ENCODE results near the gene BAHCC1.

BAHCC1 gene

GRCh38 chr17:81433656-81434055 is 38.4 kb downstream of the BAHCC1 start:
- DNase-seq = no peak
- TF ChIP-seq GATA1 (IDR thresholded peaks at IDR 0.05; ENCODE audit: low read depth, low read length) = no peak
- no peak for TF ChIP-seq POLR2A (IDR thresholded peaks at IDR 0.05; ENCODE audit: low read length)

- DNase-seq = no peak
- no peak for TF ChIP-seq GATA1 (IDR thresholded peaks at IDR 0.05; ENCODE audit: low read depth, low read length)
Observed at GRCh38 chr17:81434072-81434471, 38.8 kb downstream of the BAHCC1 start.

- no peak for TF ChIP-seq GATA1 (IDR thresholded peaks at IDR 0.05; ENCODE audit: low read depth, low read length)
- TF ChIP-seq POLR2A (IDR thresholded peaks at IDR 0.05; ENCODE audit: low read length) = no peak
- no peak for DNase-seq
Observed at GRCh38 chr17:81434681-81435417, 39.6 kb downstream of the BAHCC1 start.

- DNase-seq = no peak
- TF ChIP-seq GATA1 (IDR thresholded peaks at IDR 0.05; ENCODE audit: low read depth, low read length) (no peak), POLR2A (IDR thresholded peaks at IDR 0.05; ENCODE audit: low read length) (no peak)
Observed at GRCh38 chr17:81435652-81436293, 40.5 kb downstream of the BAHCC1 start.

- no peak for TF ChIP-seq GATA1 (IDR thresholded peaks at IDR 0.05; ENCODE audit: low read depth, low read length)
- no peak for TF ChIP-seq POLR2A (IDR thresholded peaks at IDR 0.05; ENCODE audit: low read length)
- DNase-seq = no peak
Observed at GRCh38 chr17:81436294-81436849, 41.1 kb downstream of the BAHCC1 start.

- no peak for DNase-seq
Observed at GRCh38 chr17:81437191-81437651, 42.0 kb downstream of the BAHCC1 start.

GRCh38 chr17:81438007-81438659 is 42.9 kb downstream of the BAHCC1 start:
- no peak for DNase-seq
- no peak for TF ChIP-seq POLR2A (IDR thresholded peaks at IDR 0.05; ENCODE audit: low read length)
- no peak for TF ChIP-seq GATA1 (IDR thresholded peaks at IDR 0.05; ENCODE audit: low read depth, low read length)

More at GRCh38 chr17:81437191-81437651, 42.0 kb downstream of the BAHCC1 start:
- TF ChIP-seq POLR2A (IDR thresholded peaks at IDR 0.05; ENCODE audit: low read length) = no peak
- TF ChIP-seq GATA1 (IDR thresholded peaks at IDR 0.05; ENCODE audit: low read depth, low read length) = no peak

GRCh38 chr17:81438688-81439087 is 43.4 kb downstream of the BAHCC1 start:
- DNase-seq = no peak
- no peak for TF ChIP-seq POLR2A (IDR thresholded peaks at IDR 0.05; ENCODE audit: low read length)
- TF ChIP-seq GATA1 (IDR thresholded peaks at IDR 0.05; ENCODE audit: low read depth, low read length) = no peak

- no peak for TF ChIP-seq GATA1 (IDR thresholded peaks at IDR 0.05; ENCODE audit: low read depth, low read length)
- no peak for DNase-seq
Observed at GRCh38 chr17:81440051-81440471, 44.8 kb downstream of the BAHCC1 start.

- no peak for DNase-seq
Observed at GRCh38 chr17:81440511-81441244, 45.4 kb downstream of the BAHCC1 start.

GRCh38 chr17:81442791-81443190 is 47.5 kb downstream of the BAHCC1 start:
- DNase-seq = no peak
- no peak for TF ChIP-seq GATA1 (IDR thresholded peaks at IDR 0.05; ENCODE audit: low read depth, low read length)
- no peak for TF ChIP-seq POLR2A (IDR thresholded peaks at IDR 0.05; ENCODE audit: low read length)

More at GRCh38 chr17:81440511-81441244, 45.4 kb downstream of the BAHCC1 start:
- TF ChIP-seq GATA1 (IDR thresholded peaks at IDR 0.05; ENCODE audit: low read depth, low read length) = no peak

- TF ChIP-seq POLR2A (IDR thresholded peaks at IDR 0.05; ENCODE audit: low read length) = no peak
- no peak for TF ChIP-seq GATA1 (IDR thresholded peaks at IDR 0.05; ENCODE audit: low read depth, low read length)
- no peak for DNase-seq
Observed at GRCh38 chr17:81443269-81443668, 48.0 kb downstream of the BAHCC1 start.

- DNase-seq = no peak
- TF ChIP-seq GATA1 (IDR thresholded peaks at IDR 0.05; ENCODE audit: low read depth, low read length) (no peak), POLR2A (IDR thresholded peaks at IDR 0.05; ENCODE audit: low read length) (no peak)
Observed at GRCh38 chr17:81444610-81445339, 49.5 kb downstream of the BAHCC1 start.
